OCI-LY1 (cell line): Measurements from ENCODE around the gene UTP3.
"Not testable (repeated sequence)": the region's sequence is repeated elsewhere in the genome, so short reads cannot be mapped to it uniquely, and the experiment has no call there.

Source experiments
- H2AFZ ChIP-seq: fragments of 200-600 bp; sonication (generic), shearing (Covaris generic); 2 replicates; pipeline ENCODE4 v1.6.0; 2014; ENCODE audit warnings: antibody characterized with exemption, mild to moderate bottlenecking, low read length
- H3F3A ChIP-seq: fragments of 200-600 bp; sonication (generic), shearing (Covaris generic); 2 replicates; pipeline ENCODE4 v1.6.0; 2014; ENCODE audit warnings: mild to moderate bottlenecking, antibody characterized with exemption, low read length, moderate library complexity; ENCODE audit not compliant: insufficient read depth
- H3K27ac ChIP-seq: fragments of 200-600 bp; sonication (generic); 2 replicates; pipeline ENCODE4 v1.5.1; 2014; ENCODE audit warnings: low read length, mixed run types, mild to moderate bottlenecking, low read depth; ENCODE audit not compliant: poor library complexity, severe bottlenecking
- H3K27me3 ChIP-seq: fragments of 200-600 bp; sonication (generic); 2 replicates; pipeline ENCODE4 v1.6.0; 2014; ENCODE audit warnings: antibody characterized with exemption, mild to moderate bottlenecking, low read length, moderate library complexity; ENCODE audit not compliant: insufficient read depth
- H3K36me3 ChIP-seq: fragments of 200-600 bp; sonication (generic); 2 replicates; pipeline ENCODE4 v1.6.1; 2014; ENCODE audit warnings: mild to moderate bottlenecking, antibody characterized with exemption, low read length, moderate library complexity, mixed read lengths; ENCODE audit not compliant: insufficient read depth
- H3K4me1 ChIP-seq: fragments of 200-600 bp; sonication (generic); 2 replicates; pipeline ENCODE4 v1.5.1; 2014; ENCODE audit warnings: mild to moderate bottlenecking, low read length, moderate library complexity; ENCODE audit not compliant: insufficient read depth, severe bottlenecking
- H3K4me2 ChIP-seq: fragments of 200-600 bp; sonication (generic), shearing (Covaris generic); 2 replicates; pipeline ENCODE4 v1.6.1; 2014; ENCODE audit warnings: low read length
- H3K4me3 ChIP-seq: fragments of 200-600 bp; sonication (generic); 2 replicates; pipeline ENCODE4 v1.5.1; 2014; ENCODE audit warnings: low read length, low read depth, mild to moderate bottlenecking, mixed read lengths; ENCODE audit not compliant: poor library complexity, severe bottlenecking
- H3K79me2 ChIP-seq: fragments of 200-600 bp; shearing (Covaris generic); 2 replicates; pipeline ENCODE4 v1.6.1; 2016; ENCODE audit warnings: mixed run types, low read length, mixed read lengths; ENCODE audit not compliant: insufficient read depth
- H3K9ac ChIP-seq: fragments of 200-600 bp; sonication (generic), shearing (Covaris generic); 2 replicates; pipeline ENCODE4 v1.6.1; 2014; ENCODE audit warnings: mild to moderate bottlenecking, low read length, mixed read lengths
- H3K9me2 ChIP-seq: fragments of 200-600 bp; sonication (generic), shearing (Covaris generic); 2 replicates; pipeline ENCODE4 v1.6.1; 2014; ENCODE audit warnings: low read depth, mild to moderate bottlenecking, low read length, mixed read lengths
- H3K9me3 ChIP-seq: fragments of 200-600 bp; shearing (Covaris generic); 2 replicates; pipeline ENCODE4 v1.6.1; 2014; ENCODE audit warnings: low read length, mixed read lengths
- H4K20me1 ChIP-seq: fragments of 200-600 bp; sonication (generic), shearing (Covaris generic); 2 replicates; pipeline ENCODE4 v1.6.0; 2016; ENCODE audit warnings: mild to moderate bottlenecking, low read length; ENCODE audit not compliant: insufficient read depth
- EZH2 ChIP-seq: fragments of 200-600 bp; sonication (generic), shearing (Covaris generic); IDR thresholded peaks from 2 replicates; pipeline ENCODE4 v1.8.0; 2017; ENCODE audit warnings: borderline replicate concordance, mixed run types, mild to moderate bottlenecking, antibody characterized with exemption, low read length, moderate library complexity, mixed read lengths
- TF ChIP-seq, protein P1 (sequence below): fragments of 200-600 bp; sonication (generic), shearing (Covaris generic); IDR thresholded peaks from 2 replicates; pipeline ENCODE4 v1.5.1; 2017; ENCODE audit warnings: mild to moderate bottlenecking, antibody characterized with exemption, low read length, moderate library complexity, mixed read lengths

Gene UTP3

DNA sequence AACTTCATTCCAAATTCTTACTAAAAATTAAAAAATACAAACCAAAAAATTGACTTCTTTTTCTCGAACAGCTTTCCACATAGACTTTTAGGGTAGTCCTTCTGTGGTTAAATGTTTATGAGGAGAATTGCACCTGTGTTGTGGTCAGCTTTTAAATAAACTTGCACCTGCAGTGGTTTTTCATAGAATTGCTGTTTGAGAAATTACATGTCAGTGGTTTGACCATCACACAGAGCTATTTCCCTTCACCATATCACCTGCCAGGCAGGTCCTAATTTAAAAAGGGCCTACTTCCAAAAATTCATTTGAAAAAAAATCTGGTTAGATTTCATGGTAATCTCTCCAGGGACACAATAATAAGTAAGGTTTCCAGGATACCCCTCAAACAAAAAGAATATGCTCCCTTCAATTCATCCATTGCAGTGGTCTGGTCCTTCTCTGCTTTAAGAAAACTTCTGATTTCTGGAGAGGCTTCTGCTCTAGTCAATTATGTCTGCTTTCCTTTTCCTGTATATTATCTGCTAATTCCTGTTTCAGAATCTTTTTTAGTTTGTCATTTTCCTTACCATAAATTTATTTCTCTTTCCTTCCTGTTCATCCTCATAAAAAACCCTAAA lies 9.8 kb upstream of the UTP3 start:
- Histone ChIP-seq H3K4me2 (peak overlapping the region; percentile 79), H2AFZ (no peak overlapping the region), H3K4me3 (peak overlapping the region; percentile 26), H3K79me2 (no peaks in the 10 kb centered on the region), H3K36me3 (no peaks in the 10 kb centered on the region), H4K20me1 (no peaks in the 10 kb centered on the region), H3K9me2 (no peaks in the 10 kb centered on the region), H3K9me3 (no peaks in the 10 kb centered on the region), H3K27ac (peak overlapping the region; percentile 96), H3F3A (peaks cover 3% of the 10 kb centered on the region; the same call in 1 of the 2 replicates), H3K4me1 (peaks cover 92% of the 10 kb centered on the region), H3K27me3 (no peaks in the 10 kb centered on the region), H3K9ac (peak overlapping the region; percentile 70)
- TF ChIP-seq, protein P1, sequence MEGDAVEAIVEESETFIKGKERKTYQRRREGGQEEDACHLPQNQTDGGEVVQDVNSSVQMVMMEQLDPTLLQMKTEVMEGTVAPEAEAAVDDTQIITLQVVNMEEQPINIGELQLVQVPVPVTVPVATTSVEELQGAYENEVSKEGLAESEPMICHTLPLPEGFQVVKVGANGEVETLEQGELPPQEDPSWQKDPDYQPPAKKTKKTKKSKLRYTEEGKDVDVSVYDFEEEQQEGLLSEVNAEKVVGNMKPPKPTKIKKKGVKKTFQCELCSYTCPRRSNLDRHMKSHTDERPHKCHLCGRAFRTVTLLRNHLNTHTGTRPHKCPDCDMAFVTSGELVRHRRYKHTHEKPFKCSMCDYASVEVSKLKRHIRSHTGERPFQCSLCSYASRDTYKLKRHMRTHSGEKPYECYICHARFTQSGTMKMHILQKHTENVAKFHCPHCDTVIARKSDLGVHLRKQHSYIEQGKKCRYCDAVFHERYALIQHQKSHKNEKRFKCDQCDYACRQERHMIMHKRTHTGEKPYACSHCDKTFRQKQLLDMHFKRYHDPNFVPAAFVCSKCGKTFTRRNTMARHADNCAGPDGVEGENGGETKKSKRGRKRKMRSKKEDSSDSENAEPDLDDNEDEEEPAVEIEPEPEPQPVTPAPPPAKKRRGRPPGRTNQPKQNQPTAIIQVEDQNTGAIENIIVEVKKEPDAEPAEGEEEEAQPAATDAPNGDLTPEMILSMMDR = no peak
- TF ChIP-seq EZH2 = no peak

GRCh38 chr4:70680934-70681333 lies 7.4 kb upstream of the UTP3 start:
- Histone ChIP-seq H3K4me3 (no peak overlapping the region), H3K27ac (peak overlapping the region; percentile 96), H2AFZ (no peak overlapping the region)

GRCh38 chr4:70681704-70682103 lies 6.6 kb upstream of the UTP3 start:
- H4K20me1 ChIP-seq = no peaks in the 10 kb centered on the region

More at GRCh38 chr4:70680934-70681333, 7.4 kb upstream of the UTP3 start:
- no peaks in the 10 kb centered on the region for H4K20me1 ChIP-seq
- H3K4me2 ChIP-seq = peak overlapping the region; percentile 25
- H3K9me3 ChIP-seq = no peaks in the 10 kb centered on the region
- no peaks in the 10 kb centered on the region for H3K36me3 ChIP-seq
- H3K9ac ChIP-seq = peak overlapping the region; percentile 55
- peaks cover 3% of the 10 kb centered on the region; the same call in 1 of the 2 replicates for H3F3A ChIP-seq
- no peak for TF ChIP-seq EZH2
- TF ChIP-seq, protein P1 = no peak
- peaks cover 83% of the 10 kb centered on the region for H3K4me1 ChIP-seq
- no peaks in the 10 kb centered on the region for H3K79me2 ChIP-seq
- H3K9me2 ChIP-seq = no peaks in the 10 kb centered on the region
- no peaks in the 10 kb centered on the region for H3K27me3 ChIP-seq

GRCh38 chr4:70682142-70682541 lies 6.2 kb upstream of the UTP3 start:
- not testable (repeated sequence) for H3K4me2 ChIP-seq, H3K36me3 ChIP-seq, H4K20me1 ChIP-seq, H3K27me3 ChIP-seq, H3K9me3 ChIP-seq, H3F3A ChIP-seq, H3K9me2 ChIP-seq, H2AFZ ChIP-seq, H3K9ac ChIP-seq, H3K4me3 ChIP-seq, H3K79me2 ChIP-seq
- Histone ChIP-seq H3K4me1 (peaks cover 79% of the 10 kb centered on the region), H3K27ac (peak overlapping the region; percentile 96)

More at GRCh38 chr4:70681704-70682103, 6.6 kb upstream of the UTP3 start:
- H3K27me3 ChIP-seq = no peaks in the 10 kb centered on the region
- H2AFZ ChIP-seq = no peak overlapping the region
- H3K9me3 ChIP-seq = no peaks in the 10 kb centered on the region
- peaks cover 3% of the 10 kb centered on the region; the same call in 1 of the 2 replicates for H3F3A ChIP-seq
- H3K9me2 ChIP-seq = no peaks in the 10 kb centered on the region
- H3K4me1 ChIP-seq = peaks cover 80% of the 10 kb centered on the region
- H3K4me3 ChIP-seq = no peak overlapping the region
- TF ChIP-seq, protein P1 = no peak
- no peak for TF ChIP-seq EZH2
- peak overlapping the region; percentile 55 for H3K9ac ChIP-seq
- H3K79me2 ChIP-seq = peaks cover 4% of the 10 kb centered on the region; the same call in 1 of the 2 replicates
- H3K36me3 ChIP-seq = no peaks in the 10 kb centered on the region
- H3K4me2 ChIP-seq = peak overlapping the region; percentile 25; the same call in 1 of the 2 replicates
- peak overlapping the region; percentile 96 for H3K27ac ChIP-seq
